ENCODE results near the gene AP5B1.
A peak's percentile ranks its signal among the peaks of the same experiment; 100 is the strongest.

GRCh38 chr11:65779919-65780769 lies 632 bp downstream of the AP5B1 start:
- TF ChIP-seq ZNF768 (tag by site-specific recombination; IDR thresholded peaks at IDR 0.05) (no peak), ZNF184 (tag by site-specific recombination; IDR thresholded peaks at IDR 0.05) (no peak), CTCF (tag by site-specific recombination; IDR thresholded peaks at IDR 0.05) (peak; percentile 47; the same call in 1 of the 2 replicates), ZFP37 (tag by site-specific recombination; IDR thresholded peaks at IDR 0.05) (no peak), TCF7L2 (IDR thresholded peaks at IDR 0.05; ENCODE audit: borderline replicate concordance, low read depth, low read length) (no peak), ZNF324 (tag by site-specific recombination; IDR thresholded peaks at IDR 0.05) (no peak), YY1 (tag by site-specific recombination; IDR thresholded peaks at IDR 0.05) (no peak), ZNF274 (IDR thresholded peaks at IDR 0.05; ENCODE audit: low read length) (no peak), ZNF274 (tag by site-specific recombination; IDR thresholded peaks at IDR 0.05; ENCODE audit: borderline replicate concordance) (no peak), ZNF146 (tag by site-specific recombination; IDR thresholded peaks at IDR 0.05) (no peak), PATZ1 (tag by site-specific recombination; IDR thresholded peaks at IDR 0.05) (no peak), ZNF701 (tag by site-specific recombination; IDR thresholded peaks at IDR 0.05) (no peak), ZNF18 (tag by site-specific recombination; IDR thresholded peaks at IDR 0.05) (no peak), ZNF501 (tag by site-specific recombination; IDR thresholded peaks at IDR 0.05) (no peak)

Measured in HEK293 (cell line).